HepG2 (cell line): ENCODE measurements around the gene C10orf120.

ENCODE experiments used
- BHLHE40 ChIP-seq: IDR thresholded peaks from 2 replicates; pipeline ENCODE4 v1.6.1; 2011; ENCODE audit warnings: low read length, improper control_type of control experiment
- EZH2 ChIP-seq: conservative IDR thresholded peaks from 2 replicates; pipeline ENCODE4 v1.6.1; 2012; ENCODE audit warnings: mild to moderate bottlenecking, low read depth, low read length, moderate library complexity
- PHF8 ChIP-seq: sonication (generic); formaldehyde crosslinking; IDR thresholded peaks from 2 replicates; pipeline ENCODE4 v1.5.0; 2020; ENCODE audit warnings: missing genetic modification reagents
- RBFOX2 ChIP-seq: fragments of 200-400 bp; formaldehyde crosslinking; IDR thresholded peaks from 2 replicates; pipeline ENCODE4 v1.6.1; 2017; ENCODE audit warnings: low read depth, mild to moderate bottlenecking, low read length
- TGIF2 ChIP-seq: IDR thresholded peaks from 2 replicates; pipeline ENCODE4 v1.6.1; 2016; ENCODE audit warnings: control low read depth, missing compliant biosample characterization
- U2AF2 ChIP-seq: fragments of 200-400 bp; formaldehyde crosslinking; IDR thresholded peaks from 2 replicates; pipeline ENCODE4 v1.6.1; 2017; ENCODE audit warnings: low read depth, mild to moderate bottlenecking, low read length
- ZNF772 ChIP-seq: sonication (generic); formaldehyde crosslinking; IDR thresholded peaks from 2 replicates; pipeline ENCODE4 v1.5.0; 2020; ENCODE audit warnings: mild to moderate bottlenecking, missing genetic modification reagents
- TF ChIP-seq, protein P1 (sequence below): sonication (generic); formaldehyde crosslinking; IDR thresholded peaks from 2 replicates; pipeline ENCODE4 v1.5.0; 2020; ENCODE audit warnings: mild to moderate bottlenecking, missing genetic modification reagents, moderate library complexity

DNA sequence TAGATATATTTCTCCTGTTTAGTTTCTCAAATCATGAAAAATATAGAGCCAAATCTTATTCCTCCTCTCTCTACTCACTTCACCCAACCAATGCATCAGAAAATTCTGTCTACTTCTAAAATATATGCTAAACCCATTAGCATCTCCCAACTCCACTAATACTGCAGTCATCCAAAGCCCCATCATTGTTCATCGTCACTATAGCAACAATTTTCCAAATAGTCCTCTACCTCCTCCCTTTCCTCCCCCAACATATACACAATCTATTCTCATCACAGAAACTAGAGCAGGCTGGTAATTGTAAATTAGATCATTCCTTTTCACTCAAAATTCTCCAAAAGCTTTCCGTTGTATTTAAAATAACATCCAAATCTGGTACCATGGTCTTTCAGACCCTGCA, 38.4 kb upstream of the C10orf120 start:
- TF ChIP-seq U2AF2 (no peak), ZNF772 (CRISPR knock-in tag) (no peak), RBFOX2 (no peak), PHF8 (CRISPR knock-in tag) (no peak), BHLHE40 (no peak), TGIF2 (no peak), EZH2 (no peak)
- TF ChIP-seq, protein P1, sequence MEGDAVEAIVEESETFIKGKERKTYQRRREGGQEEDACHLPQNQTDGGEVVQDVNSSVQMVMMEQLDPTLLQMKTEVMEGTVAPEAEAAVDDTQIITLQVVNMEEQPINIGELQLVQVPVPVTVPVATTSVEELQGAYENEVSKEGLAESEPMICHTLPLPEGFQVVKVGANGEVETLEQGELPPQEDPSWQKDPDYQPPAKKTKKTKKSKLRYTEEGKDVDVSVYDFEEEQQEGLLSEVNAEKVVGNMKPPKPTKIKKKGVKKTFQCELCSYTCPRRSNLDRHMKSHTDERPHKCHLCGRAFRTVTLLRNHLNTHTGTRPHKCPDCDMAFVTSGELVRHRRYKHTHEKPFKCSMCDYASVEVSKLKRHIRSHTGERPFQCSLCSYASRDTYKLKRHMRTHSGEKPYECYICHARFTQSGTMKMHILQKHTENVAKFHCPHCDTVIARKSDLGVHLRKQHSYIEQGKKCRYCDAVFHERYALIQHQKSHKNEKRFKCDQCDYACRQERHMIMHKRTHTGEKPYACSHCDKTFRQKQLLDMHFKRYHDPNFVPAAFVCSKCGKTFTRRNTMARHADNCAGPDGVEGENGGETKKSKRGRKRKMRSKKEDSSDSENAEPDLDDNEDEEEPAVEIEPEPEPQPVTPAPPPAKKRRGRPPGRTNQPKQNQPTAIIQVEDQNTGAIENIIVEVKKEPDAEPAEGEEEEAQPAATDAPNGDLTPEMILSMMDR: no peak
